Subcutaneous preadipocyte (primary cell): Measurements from ENCODE around the gene CTNNA1. TPM values are rescaled to one million over a fixed set of nuclear protein-coding genes. Genes with fewer than 3 reads are reported as not detected.

ENCODE experiments used
- total RNA-seq: library from RNA; depleted of rRNA; stranded (reverse); fragments of >200 nt; gene quantifications from 2 replicates; pipeline ENCODE4 v1.2.3, GENCODE V29; 2012

Gene CTNNA1, protein sequence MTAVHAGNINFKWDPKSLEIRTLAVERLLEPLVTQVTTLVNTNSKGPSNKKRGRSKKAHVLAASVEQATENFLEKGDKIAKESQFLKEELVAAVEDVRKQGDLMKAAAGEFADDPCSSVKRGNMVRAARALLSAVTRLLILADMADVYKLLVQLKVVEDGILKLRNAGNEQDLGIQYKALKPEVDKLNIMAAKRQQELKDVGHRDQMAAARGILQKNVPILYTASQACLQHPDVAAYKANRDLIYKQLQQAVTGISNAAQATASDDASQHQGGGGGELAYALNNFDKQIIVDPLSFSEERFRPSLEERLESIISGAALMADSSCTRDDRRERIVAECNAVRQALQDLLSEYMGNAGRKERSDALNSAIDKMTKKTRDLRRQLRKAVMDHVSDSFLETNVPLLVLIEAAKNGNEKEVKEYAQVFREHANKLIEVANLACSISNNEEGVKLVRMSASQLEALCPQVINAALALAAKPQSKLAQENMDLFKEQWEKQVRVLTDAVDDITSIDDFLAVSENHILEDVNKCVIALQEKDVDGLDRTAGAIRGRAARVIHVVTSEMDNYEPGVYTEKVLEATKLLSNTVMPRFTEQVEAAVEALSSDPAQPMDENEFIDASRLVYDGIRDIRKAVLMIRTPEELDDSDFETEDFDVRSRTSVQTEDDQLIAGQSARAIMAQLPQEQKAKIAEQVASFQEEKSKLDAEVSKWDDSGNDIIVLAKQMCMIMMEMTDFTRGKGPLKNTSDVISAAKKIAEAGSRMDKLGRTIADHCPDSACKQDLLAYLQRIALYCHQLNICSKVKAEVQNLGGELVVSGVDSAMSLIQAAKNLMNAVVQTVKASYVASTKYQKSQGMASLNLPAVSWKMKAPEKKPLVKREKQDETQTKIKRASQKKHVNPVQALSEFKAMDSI
- total RNA-seq, result 275 and 339 TPM in 2 replicates

GRCh38 chr5:138752951-138753793 lies at the start of gene CTNNA1:
Gene CTNNA1, plus strand, starts transcription at chr5:138753425. Its CDS starts 28,500 bp downstream, at chr5:138781925.

GRCh38 chr5:138874771-138875551 lies 121.7 kb downstream of the CTNNA1 start, which contains the start of gene LRRTM2:
Gene LRRTM2, minus strand, starts transcription at chr5:138875335. Its CDS starts 424 bp downstream, at chr5:138874911.

Other genes starting within 250 kb of the CTNNA1 start
- 128 and 160 TPM in 2 replicates for gene ETF1, start 210.2 kb upstream of the CTNNA1 start, total RNA-seq
- 262 and 396 TPM in 2 replicates for gene HSPA9, start 178.0 kb upstream of the CTNNA1 start, total RNA-seq
- gene LRRTM2, start 121.9 kb downstream of the CTNNA1 start, total RNA-seq, result under 0.01 and 0.39 TPM in 2 replicates